GM13977 (cell line): ENCODE measurements around the gene KCTD13.
"Not testable (repeated sequence)": the region's sequence is repeated elsewhere in the genome, so short reads cannot be mapped to it uniquely, and the experiment has no call there.

Experiments
- DNase-seq: peaks from one replicate; pipeline ENCODE4 v3.0.0; 2012; ENCODE audit warnings: low spot score
- CTCF ChIP-seq: IDR thresholded peaks from 2 replicates; pipeline ENCODE4 v1.5.1; 2012; ENCODE audit warnings: mild to moderate bottlenecking, control low read depth; ENCODE audit not compliant: insufficient read depth; ENCODE audit errors: extremely low read depth, missing control alignments
- in situ Hi-C: fragments of 300-500 bp; cut with MboI; formaldehyde crosslinking; loops from one replicate; pipeline ENCODE4 v1.12.0; 2022; ENCODE audit warnings: low sequenced_read_pairs, low pct_unique_long_range_greater_than_20kb, mixed read lengths, inconsistent platforms; ENCODE audit not compliant: unreplicated experiment

The KCTD13 gene

GRCh38 chr16:29913514-29913913 lies 12.5 kb downstream of the KCTD13 start:
- TF ChIP-seq CTCF: no peak
- in situ Hi-C loops: no loop called here
- no peak for DNase-seq

DNA sequence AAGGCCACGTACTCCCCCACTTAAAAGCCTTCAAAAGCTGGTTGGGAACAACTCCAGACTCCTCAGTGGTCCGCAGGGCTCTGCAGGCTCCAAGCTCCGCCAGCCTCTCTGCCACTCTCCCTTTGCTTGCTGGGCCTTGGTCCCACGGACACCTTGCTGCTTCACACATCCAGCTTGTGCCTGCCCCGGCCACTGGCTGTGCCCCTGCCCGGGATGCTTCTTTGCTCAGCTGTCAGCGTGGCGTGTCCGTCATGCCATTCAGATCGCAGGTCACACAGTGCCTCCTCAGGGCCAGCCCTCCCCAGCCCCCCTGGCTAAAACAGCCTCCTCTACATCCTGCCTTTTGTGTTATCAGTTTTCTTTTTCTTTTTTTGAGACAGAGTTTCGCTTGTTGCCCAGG lies 13.9 kb downstream of the KCTD13 start:
- in situ Hi-C loops: no loop called here
- TF ChIP-seq CTCF: no peak
- DNase-seq: no peak

- no peak for TF ChIP-seq CTCF
- DNase-seq: no peak
- in situ Hi-C loops: no loop called here
Measured at GRCh38 chr16:29911676-29912010, 14.4 kb downstream of the KCTD13 start.

DNA sequence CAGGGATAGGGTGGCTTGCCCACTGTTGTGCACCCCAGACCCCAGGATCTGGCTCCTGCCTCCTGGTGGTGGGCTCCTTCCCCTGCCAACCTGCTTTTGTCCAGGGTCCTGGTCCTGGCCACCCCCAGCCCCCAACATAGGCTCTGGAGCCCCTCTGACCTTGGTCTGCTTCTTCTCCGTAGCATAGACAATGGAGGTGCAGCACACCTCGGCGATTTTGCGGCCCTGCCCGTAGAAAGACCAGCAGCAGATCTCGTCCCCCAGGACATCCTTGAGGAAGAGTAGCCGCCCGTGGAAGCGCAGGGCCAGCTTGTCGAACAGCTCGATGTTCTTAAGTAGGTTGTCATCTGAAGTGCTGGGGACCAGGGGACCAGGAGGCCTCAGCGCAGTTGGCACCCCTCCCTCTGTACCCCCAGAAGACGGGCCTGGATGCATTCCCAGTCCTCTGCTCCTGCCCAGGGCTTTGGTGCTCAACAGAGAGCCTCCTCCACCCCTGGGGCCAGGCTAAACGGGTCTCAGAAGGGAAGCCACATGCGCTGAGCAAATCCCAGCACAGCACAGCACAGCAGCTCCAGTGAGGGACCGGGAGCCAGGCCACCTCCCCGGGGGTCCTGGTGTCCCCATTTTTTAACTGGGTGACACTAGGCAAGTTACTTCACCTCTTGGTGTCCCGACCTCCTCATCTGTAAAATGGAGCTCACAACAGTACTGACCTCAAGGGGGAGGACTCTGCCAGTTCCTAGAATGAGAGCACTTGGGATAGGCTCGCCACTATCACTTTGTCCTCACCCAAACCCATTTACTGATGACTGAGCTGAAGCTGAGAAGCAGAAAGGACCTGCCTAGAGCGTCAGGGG lies 15.0 kb downstream of the KCTD13 start:
- no peak for TF ChIP-seq CTCF
- no peak for DNase-seq

DNA sequence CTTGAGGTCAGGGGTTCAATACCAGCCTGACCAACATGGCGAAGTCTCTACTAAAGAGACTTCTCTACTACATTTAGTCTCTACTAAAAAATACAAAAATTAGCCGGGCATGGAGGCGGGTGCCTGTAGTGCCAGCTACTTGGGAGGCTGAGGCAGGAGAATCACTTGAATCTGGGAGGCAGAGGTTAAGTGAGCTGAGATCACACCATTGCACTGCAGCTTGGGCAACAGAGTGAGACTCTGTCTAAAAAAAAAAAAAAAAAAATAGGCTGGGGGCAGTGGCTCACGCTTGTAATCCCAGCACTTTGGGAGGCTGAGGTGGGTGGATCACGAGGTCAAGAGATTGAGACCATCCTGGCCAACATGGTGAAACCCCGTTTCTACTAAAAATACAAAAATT lies 16.2 kb downstream of the KCTD13 start:
- in situ Hi-C loops, DNase-seq: not testable (repeated sequence)

More for the DNA sequence above, 15.0 kb downstream of the KCTD13 start:
- in situ Hi-C loops: no loop called here

DNA sequence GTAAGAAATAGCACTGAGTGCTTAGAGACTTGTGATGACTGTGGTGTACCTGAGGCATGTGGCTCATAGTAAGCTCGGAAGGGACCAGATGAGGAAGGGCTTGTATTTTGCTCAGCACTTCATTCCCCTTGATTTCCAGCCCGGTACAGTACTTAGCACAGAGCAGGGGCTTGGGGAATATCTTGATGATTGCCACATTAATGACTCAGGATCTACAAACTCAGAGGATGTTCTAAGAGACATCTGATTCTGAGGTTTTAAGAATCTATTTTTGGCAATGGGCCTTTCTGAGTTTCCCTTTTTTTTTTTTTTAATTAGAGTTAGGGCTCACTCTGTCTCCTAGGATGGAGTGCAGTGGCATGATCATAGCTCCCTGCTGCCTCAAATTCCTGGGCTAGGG lies 16.6 kb downstream of the KCTD13 start:
- no peak for TF ChIP-seq CTCF
- in situ Hi-C loops: no loop called here

GRCh38 chr16:29908719-29909220 lies 17.3 kb downstream of the KCTD13 start:
- TF ChIP-seq CTCF: no peak
- no peak for DNase-seq
- in situ Hi-C loops: no loop called here

More for the DNA sequence above, 16.6 kb downstream of the KCTD13 start:
- DNase-seq: no peak
